HG03378 (cell line): ENCODE measurements around the gene HRC.
"Not testable (repeated sequence)": the region's sequence is repeated elsewhere in the genome, so short reads cannot be mapped to it uniquely, and the experiment has no call there.

Experiments used
- ATAC-seq: cut with Tn5 transposase; IDR thresholded peaks from one replicate; pipeline ENCODE4 v1.9.1; 2021; ENCODE audit warnings: mild to moderate bottlenecking, moderate library complexity; ENCODE audit not compliant: unreplicated experiment

The HRC gene

DNA sequence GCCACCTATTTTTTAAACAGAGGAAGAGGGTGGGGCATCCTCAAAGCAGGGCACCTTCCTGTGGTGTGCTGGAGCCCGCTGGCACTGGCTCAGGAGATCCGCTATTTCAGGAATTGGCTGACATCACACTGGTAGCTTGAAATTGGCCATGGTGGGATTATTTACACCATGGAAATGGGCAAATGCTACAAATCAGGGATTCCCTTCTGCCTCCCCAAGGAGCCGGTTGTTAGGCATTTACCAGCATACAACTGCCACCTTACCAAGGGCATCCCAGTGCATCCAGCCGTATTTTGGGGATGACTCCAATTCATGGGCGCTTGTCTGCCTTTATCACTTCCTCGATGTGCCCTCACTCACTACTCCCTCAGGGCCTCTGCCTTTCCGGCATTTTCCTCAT is 14.2 kb downstream of the HRC start:
- ATAC-seq, result no peak

DNA sequence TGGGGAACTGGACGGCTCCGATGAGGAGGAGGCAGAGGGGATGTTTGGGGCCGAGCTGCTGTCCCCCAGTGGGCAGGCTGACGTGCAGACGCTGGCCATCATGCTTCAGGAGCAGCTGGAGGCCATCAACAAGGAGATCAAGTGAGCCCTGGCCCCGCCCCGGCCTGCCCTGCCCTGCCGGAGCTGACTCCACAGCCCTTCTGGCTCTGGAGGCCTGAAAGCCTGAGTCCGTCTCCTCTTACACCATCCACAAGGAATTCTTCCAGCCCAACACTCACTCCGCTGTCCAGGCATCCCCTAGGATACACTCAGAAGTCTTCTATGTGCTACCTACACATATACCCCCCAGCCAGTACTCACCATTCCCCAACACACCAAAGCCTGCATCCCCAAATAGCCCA is 18.4 kb downstream of the HRC start:
- no peak for ATAC-seq

DNA sequence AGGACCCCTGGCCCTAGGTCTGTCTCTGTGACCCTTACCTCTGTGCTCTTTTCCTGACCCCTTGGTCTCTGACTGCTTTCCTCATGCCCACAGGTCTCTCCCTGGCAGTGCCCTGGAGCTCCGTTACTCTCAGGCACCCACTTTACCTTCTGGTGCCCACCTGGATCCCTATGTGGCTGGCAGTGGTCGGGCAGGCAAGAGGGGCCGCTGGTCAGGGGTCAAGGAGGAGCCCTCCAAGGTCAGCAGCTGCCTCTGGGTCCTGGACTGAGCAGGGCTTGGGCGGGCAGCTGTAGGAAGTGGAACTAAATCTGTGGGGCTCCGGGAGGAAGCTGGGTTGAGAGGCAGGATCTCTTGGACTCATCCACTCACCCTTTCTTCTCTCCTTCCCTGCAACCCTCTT is 19.5 kb downstream of the HRC start:
- no peak for ATAC-seq

DNA sequence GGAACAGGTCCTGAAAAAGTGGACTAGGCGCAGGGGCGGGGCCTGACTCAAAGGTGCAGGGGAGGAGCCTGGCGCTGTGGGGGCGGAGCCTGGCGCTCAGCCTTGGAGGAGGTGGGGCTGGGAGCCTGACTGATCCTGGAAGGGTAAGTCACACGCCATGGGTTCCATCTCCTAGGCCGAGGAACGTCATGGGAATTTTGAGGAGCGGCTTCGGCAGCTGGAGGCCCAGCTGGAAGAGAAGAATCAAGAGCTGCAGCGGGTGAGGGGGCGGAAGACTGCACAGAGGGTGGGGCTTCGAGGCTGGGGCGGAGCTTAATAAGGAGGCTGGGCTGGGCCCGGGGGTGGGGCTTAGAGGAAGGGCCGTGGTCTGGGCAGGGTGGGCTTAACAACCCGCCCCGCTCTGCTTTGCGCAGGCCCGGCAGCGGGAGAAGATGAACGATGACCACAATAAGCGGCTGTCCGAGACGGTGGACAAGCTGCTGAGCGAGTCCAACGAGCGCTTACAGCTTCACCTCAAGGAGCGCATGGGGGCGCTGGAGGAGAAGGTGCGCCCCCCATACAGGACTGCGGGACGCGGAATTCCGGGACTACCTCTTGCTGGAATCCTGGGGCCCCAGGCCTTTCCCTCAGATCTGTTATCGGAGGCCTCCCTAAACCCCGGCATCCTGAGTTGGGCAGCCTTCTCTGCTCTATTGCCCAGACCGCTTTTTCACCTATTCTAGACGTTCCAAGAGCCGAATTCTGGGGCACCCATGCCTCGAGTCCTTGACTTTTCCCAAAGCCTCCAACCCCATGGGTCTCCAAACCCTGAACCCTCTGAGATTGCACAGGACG is 21.4 kb downstream of the HRC start:
- ATAC-seq, result no peak

DNA sequence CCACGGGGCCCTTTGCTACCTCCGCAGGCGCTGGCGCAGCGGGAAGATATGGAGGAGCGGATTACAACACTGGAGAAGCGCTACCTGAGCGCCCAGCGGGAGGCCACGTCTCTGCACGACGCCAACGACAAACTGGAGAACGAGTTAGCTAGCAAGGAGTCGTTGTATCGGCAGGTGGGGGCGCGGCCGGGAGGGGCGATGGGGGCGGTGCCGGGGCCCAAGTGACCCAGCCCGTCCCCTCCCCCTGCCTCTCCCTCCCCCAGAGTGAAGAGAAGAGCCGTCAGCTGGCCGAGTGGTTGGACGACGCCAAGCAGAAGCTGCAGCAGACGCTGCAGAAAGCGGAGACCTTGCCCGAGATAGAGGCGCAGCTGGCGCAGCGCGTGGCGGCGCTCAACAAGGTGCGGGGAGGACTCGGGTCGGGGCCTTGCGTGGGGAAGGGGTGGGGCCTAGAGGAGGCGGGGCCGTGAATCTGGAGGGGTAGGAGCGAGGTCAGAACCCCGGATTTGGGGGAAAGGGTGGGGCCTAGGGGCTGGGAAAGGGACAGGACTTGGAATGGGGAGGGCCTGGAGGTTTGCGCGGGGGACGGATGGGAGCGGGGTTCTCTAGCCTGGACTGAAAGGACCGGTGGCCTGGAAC is 22.1 kb downstream of the HRC start:
- no peak for ATAC-seq

DNA sequence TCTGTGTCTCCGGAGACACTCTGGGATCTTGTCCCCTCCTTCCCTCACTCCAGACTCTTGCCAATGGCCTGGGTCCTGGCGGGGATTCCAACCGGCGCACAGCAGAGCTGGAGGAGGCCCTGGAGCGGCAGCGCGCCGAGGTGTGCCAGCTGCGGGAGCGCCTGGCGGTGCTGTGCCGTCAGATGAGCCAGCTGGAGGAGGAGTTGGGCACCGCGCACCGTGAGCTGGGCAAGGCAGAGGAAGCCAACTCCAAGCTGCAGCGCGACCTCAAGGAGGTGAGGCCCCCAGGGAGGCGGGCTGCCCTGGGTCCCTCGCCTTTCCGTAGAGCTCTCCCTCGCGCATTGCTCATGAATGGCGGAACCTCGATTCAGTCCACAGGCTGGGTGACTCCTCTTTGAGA is 24.9 kb downstream of the HRC start:
- no peak for ATAC-seq

DNA sequence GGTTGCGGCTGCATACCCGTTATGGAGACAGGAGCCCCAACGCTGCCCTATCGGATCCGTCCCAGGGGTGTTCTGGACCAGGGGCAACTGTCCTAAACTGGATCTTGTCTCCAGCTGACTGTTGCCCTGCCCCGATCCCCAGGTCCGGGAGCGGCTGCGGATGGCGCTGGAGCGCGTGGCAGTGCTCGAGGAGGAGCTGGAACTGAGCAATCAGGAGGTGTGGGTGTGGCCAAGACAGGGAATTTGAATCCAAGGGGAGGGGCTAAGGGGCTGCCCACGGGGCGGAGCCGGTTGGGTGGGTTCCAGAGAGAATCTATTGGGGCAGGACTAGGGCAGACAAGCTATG is 26.0 kb downstream of the HRC start:
- ATAC-seq, result no peak

DNA sequence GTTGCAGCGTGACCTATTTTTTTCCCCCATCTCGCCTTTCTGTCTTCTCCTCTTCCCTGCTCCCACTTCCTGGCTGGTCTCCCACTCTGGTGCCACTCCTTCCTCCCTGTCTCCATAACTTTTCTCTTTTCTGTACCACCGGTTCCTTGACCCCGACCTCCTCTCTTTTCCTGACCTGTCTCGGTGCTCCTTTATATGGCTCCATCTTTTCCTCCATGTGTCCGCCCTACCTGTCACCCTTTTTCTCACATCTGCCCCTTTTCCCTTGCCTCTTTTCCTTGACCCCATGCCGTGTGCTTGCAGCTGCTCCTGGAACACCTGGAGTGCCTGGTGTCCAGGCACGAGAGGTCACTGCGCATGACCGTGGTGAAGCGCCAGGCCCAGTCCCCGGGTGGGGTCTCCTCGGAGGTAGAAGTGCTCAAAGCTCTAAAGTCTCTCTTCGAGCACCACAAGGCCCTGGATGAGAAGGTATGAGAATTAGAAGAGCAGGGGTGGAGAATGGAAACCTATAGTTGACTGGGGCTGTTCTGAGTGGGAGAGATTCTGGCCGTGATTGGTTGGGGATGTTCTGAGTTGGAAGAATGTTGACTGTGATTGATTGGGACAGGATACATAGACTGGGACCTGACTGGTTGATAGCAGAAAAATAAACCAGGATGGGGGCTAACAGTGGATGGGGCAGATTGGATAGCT is 26.5 kb downstream of the HRC start:
- ATAC-seq, result no peak

DNA sequence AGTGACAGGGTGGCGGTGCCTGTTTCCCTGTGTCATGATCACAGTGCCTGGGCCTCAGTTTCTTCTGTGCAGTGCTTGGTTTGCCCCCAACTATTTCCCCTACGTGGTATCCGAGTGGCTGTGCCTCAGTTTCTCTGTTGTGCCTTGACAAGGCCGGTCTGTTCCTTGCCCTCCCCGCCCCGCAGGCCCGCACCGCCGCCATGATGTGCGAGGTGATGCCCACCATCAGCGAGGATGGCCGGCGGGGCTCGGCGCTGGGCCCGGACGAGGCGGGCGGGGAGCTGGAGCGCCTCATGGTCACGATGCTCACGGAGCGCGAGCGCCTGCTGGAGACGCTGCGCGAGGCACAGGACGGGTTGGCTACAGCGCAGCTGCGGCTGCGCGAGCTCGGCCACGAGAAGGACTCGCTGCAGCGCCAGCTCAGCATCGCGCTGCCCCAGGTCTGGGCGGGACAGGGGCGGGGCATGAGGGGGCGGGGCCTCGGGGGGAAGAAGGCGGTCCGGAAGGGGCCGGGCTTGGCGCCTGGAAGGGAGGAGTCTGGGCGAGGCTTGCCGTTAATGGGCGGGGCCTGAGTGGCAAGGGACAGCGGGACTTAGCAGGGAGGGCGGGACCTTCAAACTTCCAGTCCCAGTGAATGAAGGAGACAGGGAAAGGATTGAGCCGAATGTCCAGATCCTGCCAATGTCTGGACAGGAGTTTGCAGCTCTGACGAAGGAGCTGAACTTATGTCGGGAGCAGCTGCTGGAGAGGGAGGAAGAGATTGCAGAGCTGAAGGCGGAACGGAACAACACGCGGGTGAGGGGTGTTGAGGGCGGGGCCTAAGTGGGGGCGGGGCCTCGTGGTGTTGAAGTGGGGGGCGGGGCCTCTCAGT is 27.3 kb downstream of the HRC start:
- peak; percentile 82 for ATAC-seq

DNA sequence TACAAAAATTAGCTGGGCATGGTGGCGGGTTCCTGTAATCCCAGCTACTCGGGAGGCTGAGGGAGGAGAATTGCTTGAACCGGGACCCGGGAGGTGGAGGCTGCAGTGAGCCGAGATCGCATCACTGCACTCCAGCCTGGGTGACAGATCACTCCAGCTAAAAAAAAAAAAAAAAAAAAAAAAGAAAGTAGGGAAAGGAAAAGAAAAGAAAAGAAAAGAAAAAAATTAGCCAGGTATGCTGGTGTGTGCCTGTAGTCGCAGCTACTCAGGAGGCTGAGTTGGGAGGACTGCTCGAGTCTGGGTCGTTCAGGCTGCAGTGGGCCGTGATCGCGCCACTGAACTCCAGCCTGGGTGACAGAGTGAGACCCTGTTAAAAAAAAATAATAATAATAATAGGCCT is 28.0 kb downstream of the HRC start:
- ATAC-seq, result not testable (repeated sequence)

DNA sequence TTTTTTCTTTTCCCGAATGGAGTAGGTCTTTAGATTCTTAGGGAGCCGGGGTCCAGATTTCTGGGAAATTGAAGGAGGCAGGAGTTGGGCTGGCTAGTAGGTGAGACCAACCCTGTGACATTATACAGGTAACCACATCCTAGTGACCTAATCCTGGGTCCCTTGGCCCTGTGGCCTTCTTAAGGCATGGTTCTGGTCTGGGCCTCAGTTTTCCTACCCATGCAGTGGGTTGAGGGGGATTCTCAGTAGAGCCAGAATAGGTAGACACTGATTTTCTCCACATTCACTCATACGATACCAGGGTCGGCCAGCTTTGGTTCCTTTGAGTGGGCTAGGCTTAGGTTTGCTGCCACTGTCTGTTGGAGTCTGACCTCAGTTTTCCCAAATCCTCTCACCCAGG is 28.6 kb downstream of the HRC start:
- ATAC-seq, result no peak

DNA sequence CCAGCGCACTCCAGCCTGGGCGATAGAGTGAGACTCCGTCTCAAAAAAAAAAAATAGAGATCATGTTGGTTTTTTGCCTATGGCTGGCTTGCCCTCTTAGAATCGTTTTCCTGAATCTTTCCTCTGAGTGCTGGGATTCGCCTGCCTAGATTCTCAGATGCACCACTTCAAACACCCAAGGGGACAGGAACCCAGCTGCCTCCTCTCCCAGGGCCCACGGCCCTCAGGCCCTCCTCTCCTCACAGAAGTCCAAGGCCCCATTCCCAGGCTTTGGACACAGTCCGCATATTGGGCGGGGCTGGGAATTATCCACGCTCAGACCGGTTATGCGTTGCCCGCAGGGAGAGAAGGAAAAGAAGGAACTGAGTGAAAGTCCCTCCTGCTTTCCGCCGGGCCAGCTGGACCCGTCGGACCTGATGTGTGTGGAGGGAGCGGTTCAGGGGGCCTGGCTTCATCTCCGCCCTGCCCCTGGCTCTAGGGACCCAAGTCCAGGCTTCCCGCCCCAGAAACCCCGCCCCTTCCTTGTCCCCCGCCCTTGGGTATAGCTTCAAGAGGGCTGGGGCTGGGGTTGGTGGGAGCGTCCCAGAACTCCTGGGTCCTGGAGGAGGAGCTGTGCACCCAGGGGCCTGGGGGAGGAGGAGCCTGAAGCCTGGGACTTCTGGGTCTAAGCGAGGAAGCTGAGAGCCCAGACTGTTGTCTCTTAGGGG is 30.0 kb downstream of the HRC start:
- no peak for ATAC-seq

DNA sequence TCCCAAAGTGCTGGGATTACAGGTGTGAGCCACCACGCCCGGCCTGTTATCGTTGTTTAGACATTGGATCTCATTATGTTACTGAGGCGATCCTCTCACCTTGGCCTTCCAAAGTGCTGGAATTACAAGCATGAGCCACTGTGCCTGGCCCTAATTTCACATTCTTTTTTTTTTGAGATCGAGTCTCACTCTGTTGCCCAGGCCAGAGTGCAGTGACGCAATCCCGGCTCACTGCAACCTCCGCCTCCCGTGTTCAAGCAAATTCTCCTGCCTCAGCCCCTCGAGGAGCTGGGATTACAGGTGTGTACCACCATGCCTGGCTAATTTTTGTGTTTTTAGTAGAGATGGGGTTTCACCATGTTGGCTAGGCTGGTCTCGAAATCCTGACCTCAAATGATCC is 31.9 kb downstream of the HRC start:
- not testable (repeated sequence) for ATAC-seq

DNA sequence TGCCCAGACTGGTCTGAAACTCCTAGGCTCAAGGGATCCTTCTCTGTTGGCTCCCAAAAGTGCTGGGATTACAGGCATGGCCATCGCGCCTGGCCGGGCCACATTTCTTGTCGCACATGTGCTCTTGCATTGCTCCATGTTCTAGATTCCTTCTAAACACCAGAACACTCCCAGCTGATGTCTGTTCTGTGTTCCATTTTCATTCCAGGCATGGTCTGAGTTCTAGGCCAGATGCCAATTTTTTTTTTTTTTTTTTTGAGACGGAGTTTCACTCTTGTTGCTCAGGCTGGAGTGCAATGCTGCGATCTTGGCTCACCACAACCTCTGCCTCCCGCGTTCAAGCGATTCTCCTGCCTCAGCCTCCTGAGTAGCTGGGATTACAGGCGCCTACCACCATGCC is 33.4 kb downstream of the HRC start:
- ATAC-seq, result not testable (repeated sequence)

DNA sequence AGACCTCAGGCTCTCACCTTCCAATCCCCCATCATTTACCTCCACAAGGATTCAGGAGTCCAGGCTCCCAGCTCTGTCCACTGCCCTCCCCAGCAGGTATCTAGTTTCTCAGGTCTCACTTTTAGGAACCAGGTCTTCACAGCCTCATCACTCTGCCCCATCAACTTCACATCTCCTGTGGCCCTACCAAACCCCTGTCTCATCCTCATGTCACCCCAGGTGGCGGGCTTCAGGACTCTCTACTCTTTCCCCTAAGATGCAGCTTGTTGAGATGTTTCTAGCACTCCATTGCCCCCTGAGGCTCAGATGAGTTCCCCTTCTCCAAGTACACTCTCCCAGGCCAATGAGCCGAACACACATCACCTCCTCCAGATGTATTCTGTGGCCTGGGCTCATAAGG is 34.3 kb downstream of the HRC start:
- no peak for ATAC-seq

DNA sequence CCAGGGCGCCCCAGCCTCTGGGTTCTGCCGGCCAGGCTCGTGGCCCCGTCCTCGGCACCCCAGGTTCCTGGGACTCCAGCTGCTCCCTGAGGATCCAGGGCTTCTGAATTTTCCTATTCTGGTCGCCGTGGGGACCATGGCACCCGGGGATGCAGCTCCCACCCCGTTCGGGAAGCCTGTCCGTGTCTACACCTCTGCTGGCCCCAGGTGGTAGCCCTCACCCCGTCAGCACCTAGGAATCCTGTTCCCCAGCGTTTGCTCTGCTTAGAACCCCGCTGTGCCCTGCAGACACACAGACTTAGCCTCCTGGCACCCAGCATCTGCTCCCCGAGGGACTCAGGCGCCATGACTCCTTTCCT is 34.9 kb downstream of the HRC start:
- no peak for ATAC-seq

DNA sequence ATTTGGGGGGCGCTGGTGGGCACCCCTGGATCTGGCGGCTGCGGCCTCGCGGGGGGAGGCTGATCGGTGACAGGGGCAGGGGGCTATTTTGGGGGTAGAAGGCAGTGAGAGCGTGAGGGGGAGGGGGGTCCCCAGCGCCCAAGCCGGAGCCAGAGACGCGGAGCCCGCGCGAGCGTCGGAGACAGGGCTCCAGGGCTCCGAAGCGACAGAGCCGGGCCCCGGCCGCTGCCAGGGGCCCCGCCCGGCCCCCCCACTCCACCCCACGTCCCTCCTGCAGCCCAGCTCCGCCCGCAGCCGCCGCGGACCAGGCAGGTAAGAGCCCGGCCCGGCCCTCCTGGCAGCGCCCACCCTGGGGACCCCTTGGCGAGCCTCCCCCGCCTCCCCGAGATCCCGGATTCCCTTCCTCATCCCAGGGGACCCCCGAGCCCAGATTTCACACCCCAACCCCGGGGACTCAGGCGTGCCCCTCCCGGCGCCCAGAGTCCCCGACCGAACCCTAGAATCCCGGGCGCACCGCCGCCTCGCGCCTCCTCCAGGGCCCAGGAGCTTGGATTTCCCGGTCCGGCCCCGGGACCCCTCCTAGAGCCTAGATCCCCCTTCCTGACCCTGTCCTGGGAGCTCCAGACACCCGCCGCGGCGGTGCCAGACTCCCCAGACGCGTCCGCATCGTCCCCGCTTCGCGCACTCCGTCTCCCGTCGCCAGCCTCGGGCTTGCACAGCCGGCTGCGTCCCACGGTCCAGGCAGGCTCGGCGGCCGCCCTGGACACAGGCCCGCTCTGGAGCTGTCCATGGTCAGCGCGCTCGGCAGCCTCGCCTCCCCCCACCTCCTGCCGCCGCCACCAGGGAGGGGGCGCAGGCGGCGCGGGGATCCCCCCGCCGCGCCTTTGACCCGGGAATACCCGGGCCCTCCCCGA is 35.5 kb downstream of the HRC start, which contains the start of gene PPFIA3:
Gene PPFIA3 (plus strand): TSS at position 134 of the 914 bp plus-strand sequence. CDS start 8,330 bp downstream, outside the sequence.
- no peak for ATAC-seq

DNA sequence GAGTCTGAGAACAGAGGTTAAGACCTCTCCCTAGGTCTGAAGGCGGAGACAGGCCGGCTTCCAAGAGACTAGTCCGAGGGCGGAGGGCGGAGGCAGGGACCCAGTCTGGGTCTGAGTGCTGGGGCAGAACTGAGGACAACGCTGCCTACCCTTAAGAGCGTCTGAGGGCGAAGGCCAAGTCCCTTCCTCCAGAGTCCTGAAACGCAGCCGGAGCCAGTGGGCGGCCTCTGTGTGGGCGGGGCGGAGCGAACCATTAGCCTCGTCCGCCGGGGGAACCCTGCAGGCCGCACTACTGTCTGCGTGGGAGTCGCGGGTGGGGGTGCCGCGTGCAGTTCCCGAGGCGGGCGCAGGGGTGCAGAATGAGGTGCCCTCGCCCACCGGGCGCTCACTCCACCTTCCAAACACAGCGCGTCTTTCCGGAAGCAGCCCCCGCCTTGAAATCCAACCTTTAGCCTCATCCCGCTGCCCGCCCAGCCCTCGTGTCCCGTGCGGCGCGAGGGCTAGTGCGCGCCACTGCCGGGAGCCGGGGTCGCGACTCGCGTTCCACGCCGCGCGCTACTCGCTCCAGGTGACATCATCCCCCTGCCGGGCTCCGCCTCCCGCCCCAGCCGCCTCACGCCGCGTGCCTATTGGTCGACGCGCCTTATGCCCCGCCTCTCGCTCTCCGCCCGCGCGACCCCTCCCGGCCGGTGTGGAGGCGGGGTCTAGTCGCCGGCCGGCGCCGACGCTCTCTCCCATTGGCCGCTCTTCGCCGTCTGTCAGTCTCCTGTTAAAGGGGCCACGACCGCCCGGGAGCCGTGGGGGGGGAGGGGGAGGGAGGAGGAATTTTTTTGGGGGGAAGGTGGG is 36.4 kb downstream of the HRC start, which contains the start of gene C19orf73:
Gene C19orf73 (minus strand): TSS at position 579 of the 846 bp plus-strand sequence. CDS start 121 bp downstream, at position 458.
- ATAC-seq, result peak; percentile 46
